ENCODE measurements around the gene IFRD1. TPM values are rescaled to one million over a fixed set of nuclear protein-coding genes. Genes with fewer than 3 reads are reported as not detected.

IFRD1 gene
- total RNA-seq, 1 donor from 2014 or later, result 78.3 TPM

- TF ChIP-seq CTCF (IDR thresholded peaks at IDR 0.05), result no peak
- peaks cover 11% of the 10 kb centered on the region for H3K4me1 Mint-ChIP-seq (ENCODE audit: unreplicated experiment)
- no peaks in the 10 kb centered on the region for H3K9me3 Mint-ChIP-seq (ENCODE audit: unreplicated experiment)
- no peaks in the 10 kb centered on the region for H3K36me3 Mint-ChIP-seq (ENCODE audit: unreplicated experiment)
- H3K27ac Mint-ChIP-seq (ENCODE audit: unreplicated experiment), result no peak overlapping the region
- no peak overlapping the region for H3K4me3 Mint-ChIP-seq (ENCODE audit: unreplicated experiment)
- H3K27me3 Mint-ChIP-seq (ENCODE audit: unreplicated experiment), result no peaks in the 10 kb centered on the region
- no peak for DNase-seq (ENCODE audit: extremely low spot score, unreplicated experiment)
Observed at GRCh38 chr7:112508404-112508803, 58.1 kb downstream of the IFRD1 start.

GRCh38 chr7:112509402-112509801 is 59.1 kb downstream of the IFRD1 start:
- H3K27me3 Mint-ChIP-seq (ENCODE audit: unreplicated experiment), result no peaks in the 10 kb centered on the region
- H3K9me3 Mint-ChIP-seq (ENCODE audit: unreplicated experiment), result no peaks in the 10 kb centered on the region
- TF ChIP-seq CTCF (IDR thresholded peaks at IDR 0.05), result no peak
- H3K27ac Mint-ChIP-seq (ENCODE audit: unreplicated experiment), result no peak overlapping the region
- peaks cover 11% of the 10 kb centered on the region for H3K4me1 Mint-ChIP-seq (ENCODE audit: unreplicated experiment)
- DNase-seq (ENCODE audit: extremely low spot score, unreplicated experiment), result no peak
- no peak overlapping the region for H3K4me3 Mint-ChIP-seq (ENCODE audit: unreplicated experiment)
- no peaks in the 10 kb centered on the region for H3K36me3 Mint-ChIP-seq (ENCODE audit: unreplicated experiment)

GRCh38 chr7:112510001-112510742 is 59.9 kb downstream of the IFRD1 start:
- TF ChIP-seq CTCF (IDR thresholded peaks at IDR 0.05), result no peak
- Mint-ChIP-seq H3K36me3 (ENCODE audit: unreplicated experiment) (no peaks in the 10 kb centered on the region), H3K27ac (ENCODE audit: unreplicated experiment) (no peak overlapping the region), H3K4me3 (ENCODE audit: unreplicated experiment) (no peak overlapping the region), H3K4me1 (ENCODE audit: unreplicated experiment) (peaks cover 11% of the 10 kb centered on the region), H3K9me3 (ENCODE audit: unreplicated experiment) (no peaks in the 10 kb centered on the region), H3K27me3 (ENCODE audit: unreplicated experiment) (peaks cover under 1% of the 10 kb centered on the region)
- no peak for DNase-seq (ENCODE audit: extremely low spot score, unreplicated experiment)

- no peaks in the 10 kb centered on the region for H3K9me3 Mint-ChIP-seq (ENCODE audit: unreplicated experiment)
- peaks cover 6% of the 10 kb centered on the region for H3K27me3 Mint-ChIP-seq (ENCODE audit: unreplicated experiment)
- H3K4me1 Mint-ChIP-seq (ENCODE audit: unreplicated experiment), result peaks cover 11% of the 10 kb centered on the region
- no peak overlapping the region for H3K27ac Mint-ChIP-seq (ENCODE audit: unreplicated experiment)
- H3K36me3 Mint-ChIP-seq (ENCODE audit: unreplicated experiment), result no peaks in the 10 kb centered on the region
- no peak for DNase-seq (ENCODE audit: extremely low spot score, unreplicated experiment)
- no peak for TF ChIP-seq CTCF (IDR thresholded peaks at IDR 0.05)
- no peak overlapping the region for H3K4me3 Mint-ChIP-seq (ENCODE audit: unreplicated experiment)
Observed at GRCh38 chr7:112510743-112511110, 60.5 kb downstream of the IFRD1 start.

GRCh38 chr7:112511451-112512202 is 61.4 kb downstream of the IFRD1 start:
- Mint-ChIP-seq H3K4me1 (ENCODE audit: unreplicated experiment) (peaks cover 11% of the 10 kb centered on the region), H3K4me3 (ENCODE audit: unreplicated experiment) (no peak overlapping the region), H3K36me3 (ENCODE audit: unreplicated experiment) (no peaks in the 10 kb centered on the region), H3K27ac (ENCODE audit: unreplicated experiment) (no peak overlapping the region), H3K27me3 (ENCODE audit: unreplicated experiment) (peaks cover 10% of the 10 kb centered on the region), H3K9me3 (ENCODE audit: unreplicated experiment) (no peaks in the 10 kb centered on the region)
- no peak for DNase-seq (ENCODE audit: extremely low spot score, unreplicated experiment)
- no peak for TF ChIP-seq CTCF (IDR thresholded peaks at IDR 0.05)
